Measurements from ENCODE around the gene C1orf56. TPM values are rescaled to one million over a fixed set of nuclear protein-coding genes. Genes with fewer than 3 reads are reported as not detected.

Gene C1orf56
- total RNA-seq, 1 experiment from 2014 or later, result 4.8 TPM

GRCh38 chr1:151012684-151013471 is 34.7 kb upstream of the C1orf56 start:
- Histone ChIP-seq H3K4me3 (ENCODE audit: low read depth, low read length) (no peak overlapping the region), H3K4me1 (peaks cover 43% of the 10 kb centered on the region), H3K36me3 (ENCODE audit: control insufficient read depth, insufficient read depth, low read length) (no peaks in the 10 kb centered on the region), H3K9me3 (no peaks in the 10 kb centered on the region), H3K27me3 (replicated peaks; ENCODE audit: control insufficient read depth, insufficient read depth, low read length) (no peaks in the 10 kb centered on the region)
- ChIA-PET CTCF (interaction anchor here (0.7 to 1.4 kb wide), 5 partner anchors 10 to 58 kb away, joined by 3 to 7 read pairs (median 3); partner anchors contain the start of gene GABPB2), POLR2A (interaction anchor here (0.5 to 1.1 kb wide), 8 partner anchors 19 to 451 kb away, joined by 3 to 5 read pairs (median 3); partner anchors contain the start of genes ANXA9, C1orf56, CDC42SE1 and CERS2)
- peak; percentile 90 to 93 for DNase-seq
- Mint-ChIP-seq H3K27me3 (ENCODE audit: insufficient read depth, unreplicated experiment) (no peaks in the 10 kb centered on the region), H3K27ac (ENCODE audit: unreplicated experiment) (peak overlapping the region; percentile 84), H3K4me1 (ENCODE audit: low read depth, unreplicated experiment) (peaks cover 18% of the 10 kb centered on the region), H3K36me3 (ENCODE audit: insufficient read depth, unreplicated experiment) (peaks cover 27% of the 10 kb centered on the region), H3K9me3 (ENCODE audit: unreplicated experiment) (no peaks in the 10 kb centered on the region), H3K4me3 (ENCODE audit: unreplicated experiment) (peak overlapping the region; percentile 54)
- intact Hi-C loops (cut with micrococcal nuclease; ENCODE audit: unreplicated experiment), result loop anchor here (1.0 kb wide), 2 partner anchors 35 to 45 kb away; no protein-coding TSS in a partner anchor
- TF ChIP-seq, protein P1, sequence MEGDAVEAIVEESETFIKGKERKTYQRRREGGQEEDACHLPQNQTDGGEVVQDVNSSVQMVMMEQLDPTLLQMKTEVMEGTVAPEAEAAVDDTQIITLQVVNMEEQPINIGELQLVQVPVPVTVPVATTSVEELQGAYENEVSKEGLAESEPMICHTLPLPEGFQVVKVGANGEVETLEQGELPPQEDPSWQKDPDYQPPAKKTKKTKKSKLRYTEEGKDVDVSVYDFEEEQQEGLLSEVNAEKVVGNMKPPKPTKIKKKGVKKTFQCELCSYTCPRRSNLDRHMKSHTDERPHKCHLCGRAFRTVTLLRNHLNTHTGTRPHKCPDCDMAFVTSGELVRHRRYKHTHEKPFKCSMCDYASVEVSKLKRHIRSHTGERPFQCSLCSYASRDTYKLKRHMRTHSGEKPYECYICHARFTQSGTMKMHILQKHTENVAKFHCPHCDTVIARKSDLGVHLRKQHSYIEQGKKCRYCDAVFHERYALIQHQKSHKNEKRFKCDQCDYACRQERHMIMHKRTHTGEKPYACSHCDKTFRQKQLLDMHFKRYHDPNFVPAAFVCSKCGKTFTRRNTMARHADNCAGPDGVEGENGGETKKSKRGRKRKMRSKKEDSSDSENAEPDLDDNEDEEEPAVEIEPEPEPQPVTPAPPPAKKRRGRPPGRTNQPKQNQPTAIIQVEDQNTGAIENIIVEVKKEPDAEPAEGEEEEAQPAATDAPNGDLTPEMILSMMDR (IDR thresholded peaks at IDR 0.05; ENCODE audit: insufficient read depth in 1 of 2, low read depth in 1 of 2, low read length in 1 of 2, severe bottlenecking in 1 of 2, unreplicated experiment in 1 of 2), result no peak
- BruUV-seq (replicated peaks), result TSS peak; percentile 93

- TF ChIP-seq, protein P1 (IDR thresholded peaks at IDR 0.05; ENCODE audit: insufficient read depth in 1 of 2, low read depth in 1 of 2, low read length in 1 of 2, severe bottlenecking in 1 of 2, unreplicated experiment in 1 of 2), result peak in 1 of 2 experiments; percentile 8
- Mint-ChIP-seq H3K27me3 (ENCODE audit: insufficient read depth, unreplicated experiment) (no peaks in the 10 kb centered on the region), H3K9me3 (ENCODE audit: unreplicated experiment) (no peaks in the 10 kb centered on the region), H3K36me3 (ENCODE audit: insufficient read depth, unreplicated experiment) (peaks cover 24% of the 10 kb centered on the region), H3K4me1 (ENCODE audit: low read depth, unreplicated experiment) (peaks cover 17% of the 10 kb centered on the region), H3K4me3 (ENCODE audit: unreplicated experiment) (peak overlapping the region; percentile 54), H3K27ac (ENCODE audit: unreplicated experiment) (peak overlapping the region; percentile 84)
- no TSS peak for BruUV-seq (replicated peaks)
- Histone ChIP-seq H3K9me3 (no peaks in the 10 kb centered on the region), H3K36me3 (ENCODE audit: control insufficient read depth, insufficient read depth, low read length) (no peaks in the 10 kb centered on the region), H3K4me3 (ENCODE audit: low read depth, low read length) (no peak overlapping the region), H3K4me1 (peaks cover 42% of the 10 kb centered on the region), H3K27me3 (replicated peaks; ENCODE audit: control insufficient read depth, insufficient read depth, low read length) (no peaks in the 10 kb centered on the region)
- POLR2A ChIA-PET, result interaction anchor here (0.5 to 1.1 kb wide), 8 partner anchors 20 to 451 kb away, joined by 3 to 5 read pairs (median 3); partner anchors contain the start of genes ANXA9, C1orf56, CDC42SE1 and CERS2
- CTCF ChIA-PET, result interaction anchor here (0.7 to 1.4 kb wide), 5 partner anchors 11 to 57 kb away, joined by 3 to 7 read pairs (median 3); partner anchors contain the start of gene GABPB2
- DNase-seq, result peak; percentile 48 to 56
- intact Hi-C loops (cut with micrococcal nuclease; ENCODE audit: unreplicated experiment), result loop anchor here (1.0 kb wide), 2 partner anchors 35 to 45 kb away; no protein-coding TSS in a partner anchor
Measured at GRCh38 chr1:151013518-151013917, 34.0 kb upstream of the C1orf56 start.

DNA sequence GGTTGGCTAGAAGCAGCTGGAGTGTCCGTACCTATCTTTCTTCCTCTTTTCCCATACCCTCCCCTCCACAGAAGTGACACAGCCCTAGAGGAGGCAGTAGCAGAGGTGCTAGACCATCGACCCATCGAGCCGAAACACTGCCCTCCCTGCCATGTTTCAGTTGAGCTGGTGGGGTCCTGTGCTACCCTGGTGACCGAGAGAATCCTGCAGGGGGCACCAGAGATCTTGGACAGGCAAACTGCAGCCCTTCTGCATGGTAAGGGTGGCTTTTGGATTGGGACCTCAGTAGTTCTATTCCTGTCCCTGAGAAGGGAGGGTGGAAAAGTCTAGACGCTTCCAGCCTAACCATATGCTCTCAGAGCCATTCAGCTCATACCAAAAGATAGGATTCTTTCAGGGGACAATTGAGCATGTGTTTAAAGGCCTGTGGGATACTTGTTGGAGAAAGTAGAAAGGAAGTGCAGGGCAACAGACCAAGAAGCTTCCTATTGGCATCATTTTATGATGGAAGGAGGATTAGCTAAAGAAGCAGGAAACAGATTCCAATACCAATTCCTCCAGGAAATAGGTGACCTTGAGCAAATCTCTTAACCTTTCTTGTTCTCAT is 22.9 kb upstream of the C1orf56 start:
- ChIA-PET CTCF (interaction anchor here (0.6 to 1.6 kb wide), 5 partner anchors 23 to 107 kb away, joined by 3 to 11 read pairs (median 5); partner anchors contain the start of gene C1orf56), POLR2A (no interaction called here)
- no peaks in the 10 kb centered on the region for H3K4me1 Mint-ChIP-seq (ENCODE audit: low read depth, unreplicated experiment)
- H3K9me3 ChIP-seq, result no peaks in the 10 kb centered on the region
- H3K27ac Mint-ChIP-seq (ENCODE audit: unreplicated experiment), result no peak overlapping the region
- no peak overlapping the region for H3K4me3 ChIP-seq (ENCODE audit: low read depth, low read length)
- H3K27me3 ChIP-seq (replicated peaks; ENCODE audit: control insufficient read depth, insufficient read depth, low read length), result no peaks in the 10 kb centered on the region
- no TSS peak for BruUV-seq (replicated peaks)
- H3K36me3 Mint-ChIP-seq (ENCODE audit: insufficient read depth, unreplicated experiment), result peaks cover 31% of the 10 kb centered on the region
- no peaks in the 10 kb centered on the region for H3K9me3 Mint-ChIP-seq (ENCODE audit: unreplicated experiment)
- intact Hi-C loops (cut with micrococcal nuclease; ENCODE audit: unreplicated experiment), result loop anchor here (2.0 to 5.0 kb wide), 3 partner anchors 34 to 133 kb away; partner anchors contain the start of genes CDC42SE1, GABPB2 and TNFAIP8L2
- TF ChIP-seq, protein P1 (IDR thresholded peaks at IDR 0.05; ENCODE audit: insufficient read depth in 1 of 2, low read depth in 1 of 2, low read length in 1 of 2, severe bottlenecking in 1 of 2, unreplicated experiment in 1 of 2), result peak; percentile 52 to 81
- DNase-seq, result peak; percentile 73 to 84
- no peaks in the 10 kb centered on the region for H3K4me1 ChIP-seq
- no peaks in the 10 kb centered on the region for H3K27me3 Mint-ChIP-seq (ENCODE audit: insufficient read depth, unreplicated experiment)
- peaks cover 3% of the 10 kb centered on the region; the same call in 1 of the 2 replicates for H3K36me3 ChIP-seq (ENCODE audit: control insufficient read depth, insufficient read depth, low read length)
- H3K4me3 Mint-ChIP-seq (ENCODE audit: unreplicated experiment), result no peak overlapping the region

Measured in Caco-2 (cell line).